Peyer's patch (tissue), 4 donors: Measurements from ENCODE around the gene NKX2-1. TPM values are rescaled to one million over a fixed set of nuclear protein-coding genes. Genes with fewer than 3 reads are reported as not detected.

ENCODE experiments used
- DNase-seq, 3 donors: peaks; one replicate each; pipeline ENCODE4 v3.0.0-alpha.2; 2017 to 2019
- H3K27ac ChIP-seq, 4 donors: fragments of 200-600 bp; sonication (generic); one replicate each; pipeline ENCODE4 v1.5.1; 2016 to 2019
- H3K27me3 ChIP-seq, 2 donors: fragments of 200-600 bp; sonication (generic); one replicate each; pipeline ENCODE4 v1.5.1; 2019
- H3K36me3 ChIP-seq, 3 donors: fragments of 200-600 bp; sonication (generic); one replicate each; pipeline ENCODE4 v1.5.1; 2016 to 2019
- H3K4me1 ChIP-seq, 4 donors: fragments of 200-600 bp; sonication (generic); one replicate each; pipeline ENCODE4 v1.5.1; 2016 to 2019
- H3K4me3 ChIP-seq, 4 donors: fragments of 200-600 bp; sonication (generic); 1 replicate in 3 of 4; 2 replicates in 1 of 4; pipeline ENCODE4 v1.5.1; 2016 to 2019; ENCODE audit warnings: mild to moderate bottlenecking in 1 of 4
- H3K9me3 ChIP-seq, 4 donors: fragments of 200-600 bp; sonication (generic); one replicate each; pipeline ENCODE4 v1.5.1; 2016 to 2019; ENCODE audit warnings: mild to moderate bottlenecking in 1 of 4
- POLR2A ChIP-seq, 2 donors: fragments of 450-650 bp; IDR thresholded peaks; one replicate each; pipeline ENCODE4 v1.5.1; 2017; ENCODE audit warnings: antibody characterized with exemption in 2 of 2, mild to moderate bottlenecking in 2 of 2, moderate library complexity in 2 of 2
- total RNA-seq, 4 donors: library from RNA; depleted of rRNA; stranded (reverse); fragments of >200 nt; gene quantifications; one replicate each; pipeline ENCODE4 v1.1.0, GENCODE V29; 2016
- TF ChIP-seq, protein P1 (sequence below), 6 experiments: fragments of 450-650 bp in 4 of 6; fragments of 200-600 bp in 2 of 6; sonication (generic) in 1 of 6; IDR thresholded peaks; one replicate each; pipeline ENCODE4 v1.5.1; 2017 to 2019; ENCODE audit warnings: antibody characterized with exemption in 6 of 6, mild to moderate bottlenecking in 3 of 6, moderate library complexity in 1 of 6

Gene NKX2-1
- total RNA-seq, 4 donors from 2014 or later = not detected

DNA sequence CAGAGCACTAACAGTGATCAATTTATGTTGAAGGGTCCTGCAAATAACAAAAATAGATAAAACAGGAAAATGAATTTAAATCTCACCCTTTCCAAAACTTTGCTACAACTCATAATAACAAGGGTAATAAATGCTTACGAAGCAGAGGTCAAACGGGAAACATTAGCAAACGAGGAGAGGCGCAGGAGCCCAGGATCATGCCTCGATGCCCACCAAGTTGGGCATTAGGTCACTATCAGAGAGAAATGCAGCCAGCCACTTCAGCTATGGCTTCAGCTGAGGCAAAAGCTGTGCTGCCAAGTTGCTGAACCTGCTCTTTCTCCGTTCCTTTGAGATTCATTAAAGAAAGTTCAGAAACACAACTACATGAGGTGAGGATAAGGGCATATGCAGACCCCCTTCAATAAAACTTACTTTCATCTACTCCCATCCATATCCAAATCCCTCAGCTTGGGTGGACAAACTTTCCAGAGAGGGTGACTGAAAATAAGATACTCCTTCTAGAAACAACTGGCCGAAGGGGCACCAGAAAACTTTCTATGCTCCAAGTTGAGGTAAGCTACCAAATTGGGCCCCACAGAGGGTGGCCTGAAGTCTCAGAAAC lies 7.9 kb downstream of the NKX2-1 start:
- Histone ChIP-seq H3K4me3 (no peak overlapping the region), H3K27me3 (peaks cover 0 to 35% of the 10 kb centered on the region in 2 donors), H3K9me3 (no peaks in the 10 kb centered on the region), H3K4me1 (no peaks in the 10 kb centered on the region), H3K27ac (no peak overlapping the region), H3K36me3 (no peaks in the 10 kb centered on the region)
- DNase-seq = no peak
- TF ChIP-seq, protein P1, sequence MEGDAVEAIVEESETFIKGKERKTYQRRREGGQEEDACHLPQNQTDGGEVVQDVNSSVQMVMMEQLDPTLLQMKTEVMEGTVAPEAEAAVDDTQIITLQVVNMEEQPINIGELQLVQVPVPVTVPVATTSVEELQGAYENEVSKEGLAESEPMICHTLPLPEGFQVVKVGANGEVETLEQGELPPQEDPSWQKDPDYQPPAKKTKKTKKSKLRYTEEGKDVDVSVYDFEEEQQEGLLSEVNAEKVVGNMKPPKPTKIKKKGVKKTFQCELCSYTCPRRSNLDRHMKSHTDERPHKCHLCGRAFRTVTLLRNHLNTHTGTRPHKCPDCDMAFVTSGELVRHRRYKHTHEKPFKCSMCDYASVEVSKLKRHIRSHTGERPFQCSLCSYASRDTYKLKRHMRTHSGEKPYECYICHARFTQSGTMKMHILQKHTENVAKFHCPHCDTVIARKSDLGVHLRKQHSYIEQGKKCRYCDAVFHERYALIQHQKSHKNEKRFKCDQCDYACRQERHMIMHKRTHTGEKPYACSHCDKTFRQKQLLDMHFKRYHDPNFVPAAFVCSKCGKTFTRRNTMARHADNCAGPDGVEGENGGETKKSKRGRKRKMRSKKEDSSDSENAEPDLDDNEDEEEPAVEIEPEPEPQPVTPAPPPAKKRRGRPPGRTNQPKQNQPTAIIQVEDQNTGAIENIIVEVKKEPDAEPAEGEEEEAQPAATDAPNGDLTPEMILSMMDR (IDR thresholded peaks at IDR 0.05) = no peak

DNA sequence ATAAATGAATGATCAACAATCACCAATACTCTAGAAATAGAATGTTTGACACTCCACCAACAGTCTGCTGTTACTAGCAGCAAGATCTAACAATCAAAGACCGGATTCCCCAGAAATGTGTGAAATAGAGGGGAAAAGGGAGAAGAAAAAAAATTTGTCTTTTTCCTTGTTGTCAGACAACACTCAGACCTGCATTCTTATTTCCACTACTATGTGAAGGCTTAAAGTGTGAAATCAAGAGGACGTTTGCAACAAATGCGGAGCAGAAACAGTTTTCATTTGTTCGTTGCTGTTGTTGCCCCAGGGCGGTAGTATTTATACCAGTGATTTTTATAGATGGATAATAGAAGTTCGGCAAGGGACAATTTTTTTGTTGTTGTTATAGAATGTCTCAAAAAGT lies 9.2 kb downstream of the NKX2-1 start:
- H3K27ac ChIP-seq = no peak overlapping the region
- H3K9me3 ChIP-seq = no peaks in the 10 kb centered on the region
- H3K27me3 ChIP-seq = peaks cover 0 to 38% of the 10 kb centered on the region in 2 donors

DNA sequence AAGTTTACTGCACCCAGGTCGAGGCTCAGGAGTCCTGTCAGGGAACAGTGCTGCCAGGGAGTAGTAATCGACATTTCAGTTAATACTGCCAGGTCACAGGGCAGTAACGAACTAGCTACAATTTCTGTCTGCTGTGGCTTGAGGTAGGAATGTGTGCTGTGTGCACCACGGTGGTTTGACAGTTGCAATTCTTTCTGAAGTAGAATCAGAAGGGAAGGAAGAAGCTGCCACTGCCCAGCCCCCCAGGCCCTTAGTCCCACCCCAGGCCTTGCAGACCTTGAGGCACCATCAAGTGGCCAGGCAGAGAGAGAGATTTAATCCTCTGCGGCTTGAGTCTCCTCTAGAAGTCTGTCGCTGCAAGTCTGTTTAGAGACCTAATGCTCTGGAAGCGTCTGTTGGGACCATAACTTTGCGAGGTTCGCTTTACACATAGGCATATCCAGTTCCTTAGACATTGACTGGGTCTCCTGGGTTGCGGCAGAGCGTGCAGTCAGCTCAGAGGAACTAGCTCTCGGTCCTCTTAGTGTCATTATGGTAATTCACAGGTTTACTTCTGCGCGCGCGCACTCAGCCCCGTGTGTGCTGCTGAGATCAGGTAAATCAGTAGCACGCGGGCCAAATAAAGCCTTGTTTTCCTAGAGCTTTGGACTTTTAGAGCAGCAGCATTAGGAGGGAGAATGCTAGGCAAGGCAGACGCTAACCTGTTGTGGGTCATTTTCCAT lies 9.8 kb downstream of the NKX2-1 start:
- H3K36me3 ChIP-seq = no peaks in the 10 kb centered on the region
- no peak overlapping the region for H3K4me3 ChIP-seq
- no peak overlapping the region for H3K27ac ChIP-seq
- DNase-seq = no peak
- TF ChIP-seq POLR2A (IDR thresholded peaks at IDR 0.05) = no peak
- TF ChIP-seq, protein P1 (IDR thresholded peaks at IDR 0.05) = no peak
- H3K27me3 ChIP-seq = peaks cover 0 to 45% of the 10 kb centered on the region in 2 donors
- H3K4me1 ChIP-seq = peaks cover 0 to 9% (median 0%) of the 10 kb centered on the region in 4 donors
- H3K9me3 ChIP-seq = no peaks in the 10 kb centered on the region

More for the DNA sequence above, 9.2 kb downstream of the NKX2-1 start:
- no peak for DNase-seq
- Histone ChIP-seq H3K4me1 (peaks cover 0 to 3% (median 0%) of the 10 kb centered on the region in 4 donors), H3K4me3 (no peak overlapping the region), H3K36me3 (no peaks in the 10 kb centered on the region)
- no peak for TF ChIP-seq POLR2A (IDR thresholded peaks at IDR 0.05)
- TF ChIP-seq, protein P1 (IDR thresholded peaks at IDR 0.05) = no peak

DNA sequence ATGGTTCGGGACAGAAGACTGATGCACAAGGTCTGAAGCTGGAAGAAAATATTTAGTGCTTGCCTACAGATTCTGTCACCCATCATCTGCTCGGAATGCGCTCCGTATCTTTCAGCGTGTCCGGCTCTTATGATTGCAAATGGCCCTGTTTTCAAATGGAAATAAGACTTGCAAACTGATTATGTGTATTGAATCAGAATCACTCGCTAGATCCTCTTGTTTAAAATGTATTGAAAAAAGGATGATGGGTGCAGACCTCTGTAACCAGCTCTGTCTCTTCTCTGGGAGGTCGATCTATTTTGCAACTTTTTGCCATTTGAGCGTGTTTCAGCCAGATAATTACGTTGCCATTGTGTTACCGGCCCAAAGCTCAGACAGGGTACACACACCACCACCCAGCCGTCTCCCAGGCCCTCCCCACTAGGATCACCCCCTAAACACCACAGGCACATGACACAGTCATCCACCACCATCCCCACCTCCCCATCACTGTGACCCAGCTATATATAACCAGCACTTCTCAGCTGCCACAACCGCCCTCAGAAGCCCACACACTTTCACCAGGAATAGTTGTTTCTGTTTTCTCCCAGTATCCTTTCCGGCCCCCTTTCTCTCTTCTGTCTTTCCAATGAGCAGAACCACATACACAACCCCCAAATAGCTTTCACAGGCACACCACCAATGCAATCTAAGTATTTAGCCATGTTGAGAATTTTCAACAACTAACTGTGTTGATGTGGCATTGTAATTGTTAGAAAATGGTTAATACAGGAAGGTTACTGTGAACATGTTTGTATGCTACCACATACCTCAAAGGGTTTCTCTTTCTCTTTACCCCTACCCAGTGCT lies 10.7 kb downstream of the NKX2-1 start:
- Histone ChIP-seq H3K4me1 (peaks cover 0 to 11% (median 0%) of the 10 kb centered on the region in 4 donors), H3K4me3 (no peak overlapping the region), H3K9me3 (no peaks in the 10 kb centered on the region), H3K27ac (no peak overlapping the region), H3K27me3 (peaks cover 0 to 49% of the 10 kb centered on the region in 2 donors), H3K36me3 (no peaks in the 10 kb centered on the region)
- TF ChIP-seq, protein P1 (IDR thresholded peaks at IDR 0.05) = no peak
- no peak for TF ChIP-seq POLR2A (IDR thresholded peaks at IDR 0.05)
- no peak for DNase-seq

DNA sequence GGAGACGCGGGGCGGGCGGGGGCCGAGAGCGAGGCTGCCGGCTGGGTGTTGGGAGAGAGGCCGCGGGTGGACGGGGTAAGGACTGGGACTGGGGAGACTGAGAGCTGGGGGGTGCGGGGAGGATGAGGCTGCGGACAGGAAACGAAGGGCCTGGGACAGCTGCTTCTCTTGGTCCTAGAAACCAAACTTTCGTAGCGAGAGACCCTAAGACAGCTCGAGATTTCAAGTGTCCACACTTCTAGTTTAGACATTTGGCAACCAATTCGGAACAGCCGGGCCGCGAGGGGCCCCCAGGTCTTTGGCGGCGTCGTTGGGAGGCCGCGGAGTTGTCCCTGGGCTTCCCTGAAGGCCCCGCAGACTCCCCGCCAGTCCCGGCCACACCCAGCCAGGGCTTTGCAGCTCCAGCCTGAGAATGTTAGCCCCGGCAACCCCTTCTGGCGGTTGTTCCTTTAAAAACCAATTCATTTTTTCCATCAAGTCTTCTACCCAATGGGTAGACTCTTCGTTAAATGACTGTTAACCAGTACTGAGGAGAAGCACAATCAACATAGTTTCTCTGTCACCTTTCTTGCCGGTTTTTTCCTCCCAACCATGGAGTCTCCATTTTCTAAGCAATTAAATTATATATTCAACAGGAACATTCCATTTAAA lies 11.5 kb downstream of the NKX2-1 start:
- TF ChIP-seq, protein P1 (IDR thresholded peaks at IDR 0.05) = no peak
- TF ChIP-seq POLR2A (IDR thresholded peaks at IDR 0.05) = no peak
- Histone ChIP-seq H3K27me3 (peaks cover 0 to 52% of the 10 kb centered on the region in 2 donors), H3K27ac (no peak overlapping the region), H3K36me3 (no peaks in the 10 kb centered on the region), H3K4me3 (no peak overlapping the region), H3K4me1 (peaks cover 0 to 11% (median 0%) of the 10 kb centered on the region in 4 donors), H3K9me3 (no peaks in the 10 kb centered on the region)
- no peak for DNase-seq
